GM12864 (cell line): ENCODE results near the gene ZNF133.

ENCODE experiments used
- DNase-seq: peaks from one replicate; pipeline ENCODE4 v3.0.0-alpha.2; 2011; ENCODE audit warnings: low read depth
- H3K4me3 ChIP-seq: 2 replicates; pipeline ENCODE4 v1.5.1; 2011; ENCODE audit warnings: mild to moderate bottlenecking, low read depth, low read length, control low read depth
- CTCF ChIP-seq: IDR thresholded peaks from 2 replicates; pipeline ENCODE4 v1.5.1; 2011; ENCODE audit warnings: low read depth, mild to moderate bottlenecking, moderate library complexity, low read length, control low read depth, inconsistent platforms; ENCODE audit errors: missing control alignments

ZNF133 gene

GRCh38 chr20:18310051-18310450 lies 21.7 kb downstream of the ZNF133 start:
- no peak overlapping the region for H3K4me3 ChIP-seq
- no peak for DNase-seq
- TF ChIP-seq CTCF = no peak

GRCh38 chr20:18310592-18310991 lies 22.3 kb downstream of the ZNF133 start:
- no peak for DNase-seq
- TF ChIP-seq CTCF = no peak
- no peak overlapping the region for H3K4me3 ChIP-seq

- DNase-seq = no peak
- TF ChIP-seq CTCF = no peak
- no peak overlapping the region for H3K4me3 ChIP-seq
Observed at GRCh38 chr20:18312723-18313122, 24.4 kb downstream of the ZNF133 start.

- TF ChIP-seq CTCF = no peak
- DNase-seq = no peak
- H3K4me3 ChIP-seq = no peak overlapping the region
Observed at GRCh38 chr20:18313411-18313810, 25.1 kb downstream of the ZNF133 start.

GRCh38 chr20:18314786-18315406 lies 26.6 kb downstream of the ZNF133 start:
- DNase-seq = no peak

GRCh38 chr20:18316166-18316565 lies 27.8 kb downstream of the ZNF133 start:
- H3K4me3 ChIP-seq = no peak overlapping the region
- DNase-seq = no peak
- no peak for TF ChIP-seq CTCF

More at GRCh38 chr20:18314786-18315406, 26.6 kb downstream of the ZNF133 start:
- no peak overlapping the region for H3K4me3 ChIP-seq
- TF ChIP-seq CTCF = no peak

GRCh38 chr20:18321316-18321715 lies 33.0 kb downstream of the ZNF133 start:
- no peak for TF ChIP-seq CTCF
- DNase-seq = no peak
- H3K4me3 ChIP-seq = no peak overlapping the region
